GM23338 (cell line): ENCODE results near the gene ZNF383. TPM values are rescaled to one million over a fixed set of nuclear protein-coding genes. Genes with fewer than 3 reads are reported as not detected.
A peak's percentile ranks its signal among the peaks of the same experiment; 100 is the strongest.

Source experiments
- ATAC-seq: fragments of 200-7000 bp; cut with Tn5 transposase; 3 replicates; pipeline ENCODE4 v1.9.1; 2020
- DNase-seq: peaks from one replicate; pipeline ENCODE4 v3.0.0-alpha.2; 2015; ENCODE audit warnings: low spot score
- H2AFZ ChIP-seq: fragments of 200-600 bp; sonication (generic); 2 replicates; pipeline ENCODE4 v1.8.0; 2016; ENCODE audit warnings: antibody characterized with exemption, mild to moderate bottlenecking, moderate library complexity
- H3F3A ChIP-seq: fragments of 200-600 bp; sonication (generic); replicated peaks from 2 replicates; pipeline ENCODE4 v1.8.0; 2017; ENCODE audit warnings: antibody characterized with exemption, mixed run types, low read depth
- H3K27ac ChIP-seq: fragments of 200-600 bp; sonication (generic); 2 replicates; pipeline ENCODE4 v1.6.1; 2016; ENCODE audit warnings: low read depth
- H3K27me3 ChIP-seq: fragments of 200-600 bp; sonication (generic); 2 replicates; pipeline ENCODE4 v1.8.0; 2016; ENCODE audit warnings: mild to moderate bottlenecking, mixed run types, moderate library complexity; ENCODE audit not compliant: insufficient read depth
- H3K36me3 ChIP-seq: fragments of 200-600 bp; sonication (generic); 2 replicates; pipeline ENCODE4 v1.8.0; 2016; ENCODE audit warnings: mild to moderate bottlenecking; ENCODE audit not compliant: insufficient read depth
- H3K4me1 ChIP-seq: fragments of 200-600 bp; sonication (generic); 2 replicates; pipeline ENCODE4 v1.8.0; 2016; ENCODE audit warnings: mild to moderate bottlenecking, moderate library complexity; ENCODE audit not compliant: insufficient read depth
- H3K4me2 ChIP-seq: fragments of 200-600 bp; sonication (generic); 2 replicates; pipeline ENCODE4 v1.7.1; 2017; ENCODE audit warnings: mixed run types
- H3K4me3 ChIP-seq: fragments of 200-600 bp; sonication (generic); 2 replicates; pipeline ENCODE4 v1.6.1; 2016; ENCODE audit warnings: mixed run types
- H3K79me2 ChIP-seq: fragments of 200-600 bp; sonication (generic); replicated peaks from 2 replicates; pipeline ENCODE4 v1.8.0; 2017; ENCODE audit warnings: mild to moderate bottlenecking; ENCODE audit not compliant: insufficient read depth
- H3K9me2 ChIP-seq: fragments of 200-600 bp; sonication (generic); 2 replicates; pipeline ENCODE4 v1.8.0; 2017; ENCODE audit not compliant: insufficient read depth
- H4K20me1 ChIP-seq: fragments of 200-600 bp; sonication (generic); replicated peaks from 2 replicates; pipeline ENCODE4 v1.8.0; 2017; ENCODE audit warnings: mild to moderate bottlenecking; ENCODE audit not compliant: insufficient read depth
- H3K27ac Mint-ChIP-seq: 2 replicates; pipeline ENCODE4 v1.8.0; 2020; ENCODE audit warnings: inconsistent platforms, mild to moderate bottlenecking, moderate library complexity, mixed read lengths
- H3K27me3 Mint-ChIP-seq: 3 replicates; pipeline ENCODE4 v1.8.0; 2022; ENCODE audit warnings: low read depth, mild to moderate bottlenecking, moderate library complexity, mixed read lengths, inconsistent platforms; ENCODE audit not compliant: insufficient read depth, poor library complexity
- H3K36me3 Mint-ChIP-seq: 3 replicates; pipeline ENCODE4 v1.8.0; 2021; ENCODE audit warnings: low read depth, mild to moderate bottlenecking, inconsistent platforms, moderate library complexity, mixed read lengths
- H3K4me1 Mint-ChIP-seq: 3 replicates; pipeline ENCODE4 v1.8.0; 2020; ENCODE audit warnings: mild to moderate bottlenecking, inconsistent platforms, mixed read lengths
- H3K4me3 Mint-ChIP-seq: 3 replicates; pipeline ENCODE4 v1.8.0; 2021; ENCODE audit warnings: moderate library complexity, mild to moderate bottlenecking, inconsistent platforms, mixed read lengths
- H3K9me3 Mint-ChIP-seq: 3 replicates; pipeline ENCODE4 v1.8.0; 2020; ENCODE audit warnings: moderate library complexity, mild to moderate bottlenecking, inconsistent platforms, mixed read lengths
- CREB1 ChIP-seq: fragments of 250-450 bp; sonication (Bioruptor Pico); IDR thresholded peaks from 2 replicates; pipeline ENCODE4 v1.5.0; 2020; ENCODE audit warnings: low read depth, mild to moderate bottlenecking, moderate library complexity
- EZH2 ChIP-seq: fragments of 200-600 bp; sonication (generic); IDR thresholded peaks from one replicate; pipeline ENCODE4 v1.8.0; 2017; ENCODE audit warnings: antibody characterized with exemption, mild to moderate bottlenecking, low read depth; ENCODE audit not compliant: unreplicated experiment
- NANOG ChIP-seq: IDR thresholded peaks from 2 replicates; pipeline ENCODE4 v1.6.1; 2016; ENCODE audit warnings: antibody characterized with exemption, borderline replicate concordance
- STAT1 ChIP-seq: IDR thresholded peaks from one replicate; pipeline ENCODE4 v1.6.1; 2016; ENCODE audit warnings: antibody characterized with exemption; ENCODE audit not compliant: unreplicated experiment
- ZNF331 ChIP-seq: fragments of 250-450 bp; sonication (Bioruptor Pico); IDR thresholded peaks from 2 replicates; pipeline ENCODE4 v1.5.0; 2020; ENCODE audit warnings: low read depth, mild to moderate bottlenecking, moderate library complexity
- polyA plus RNA-seq: library from polyadenylated mRNA; unstranded; fragments of >200 nt; fragmentation: Nextera tagmentation; extraction: Ambion mirVana; gene quantifications from 2 replicates; pipeline ENCODE4 v1.2.1, GENCODE V29; 2016
- total RNA-seq: library from RNA; depleted of rRNA; stranded (reverse); fragments of >200 nt; shearing (Covaris generic); gene quantifications from 2 replicates; pipeline ENCODE4 v1.2.3, GENCODE V29; 2014
- TF ChIP-seq, protein P1 (sequence below): fragments of 250-450 bp; sonication (Bioruptor Pico); IDR thresholded peaks from 2 replicates; pipeline ENCODE4 v1.5.0; 2020; ENCODE audit warnings: mild to moderate bottlenecking, moderate library complexity
- TF ChIP-seq, protein P2 (sequence below): IDR thresholded peaks from 2 replicates; pipeline ENCODE4 v1.6.1; 2016; ENCODE audit warnings: antibody characterized with exemption
- TF ChIP-seq, protein P3 (sequence below), 2 experiments: fragments of 200-600 bp in 1 of 2; sonication (generic) in 1 of 2; conservative IDR thresholded peaks; 2 replicates each; pipeline versions ENCODE4 v1.5.1 to v1.6.1; 2016 to 2017; ENCODE audit warnings: antibody characterized with exemption in 2 of 2, low read depth in 2 of 2, mild to moderate bottlenecking in 2 of 2, moderate library complexity in 1 of 2

The ZNF383 gene
- total and polyA plus RNA-seq, 2 experiments from 2014 or later = 3.1 to 6.7 TPM

DNA sequence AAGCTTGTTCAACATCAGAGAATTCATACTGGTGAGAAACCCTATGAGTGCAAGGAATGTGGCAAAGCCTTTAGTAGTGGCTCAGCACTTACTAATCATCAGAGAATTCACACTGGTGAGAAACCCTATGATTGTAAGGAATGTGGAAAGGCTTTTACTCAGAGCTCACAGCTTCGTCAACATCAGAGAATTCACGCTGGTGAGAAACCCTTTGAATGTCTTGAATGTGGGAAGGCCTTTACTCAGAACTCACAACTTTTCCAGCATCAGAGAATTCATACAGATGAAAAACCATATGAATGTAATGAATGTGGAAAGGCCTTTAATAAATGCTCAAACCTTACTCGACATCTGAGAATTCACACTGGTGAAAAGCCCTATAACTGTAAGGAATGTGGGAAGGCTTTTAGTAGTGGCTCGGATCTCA is 25.2 kb downstream of the ZNF383 start (continued):
- TF ChIP-seq, protein P1, sequence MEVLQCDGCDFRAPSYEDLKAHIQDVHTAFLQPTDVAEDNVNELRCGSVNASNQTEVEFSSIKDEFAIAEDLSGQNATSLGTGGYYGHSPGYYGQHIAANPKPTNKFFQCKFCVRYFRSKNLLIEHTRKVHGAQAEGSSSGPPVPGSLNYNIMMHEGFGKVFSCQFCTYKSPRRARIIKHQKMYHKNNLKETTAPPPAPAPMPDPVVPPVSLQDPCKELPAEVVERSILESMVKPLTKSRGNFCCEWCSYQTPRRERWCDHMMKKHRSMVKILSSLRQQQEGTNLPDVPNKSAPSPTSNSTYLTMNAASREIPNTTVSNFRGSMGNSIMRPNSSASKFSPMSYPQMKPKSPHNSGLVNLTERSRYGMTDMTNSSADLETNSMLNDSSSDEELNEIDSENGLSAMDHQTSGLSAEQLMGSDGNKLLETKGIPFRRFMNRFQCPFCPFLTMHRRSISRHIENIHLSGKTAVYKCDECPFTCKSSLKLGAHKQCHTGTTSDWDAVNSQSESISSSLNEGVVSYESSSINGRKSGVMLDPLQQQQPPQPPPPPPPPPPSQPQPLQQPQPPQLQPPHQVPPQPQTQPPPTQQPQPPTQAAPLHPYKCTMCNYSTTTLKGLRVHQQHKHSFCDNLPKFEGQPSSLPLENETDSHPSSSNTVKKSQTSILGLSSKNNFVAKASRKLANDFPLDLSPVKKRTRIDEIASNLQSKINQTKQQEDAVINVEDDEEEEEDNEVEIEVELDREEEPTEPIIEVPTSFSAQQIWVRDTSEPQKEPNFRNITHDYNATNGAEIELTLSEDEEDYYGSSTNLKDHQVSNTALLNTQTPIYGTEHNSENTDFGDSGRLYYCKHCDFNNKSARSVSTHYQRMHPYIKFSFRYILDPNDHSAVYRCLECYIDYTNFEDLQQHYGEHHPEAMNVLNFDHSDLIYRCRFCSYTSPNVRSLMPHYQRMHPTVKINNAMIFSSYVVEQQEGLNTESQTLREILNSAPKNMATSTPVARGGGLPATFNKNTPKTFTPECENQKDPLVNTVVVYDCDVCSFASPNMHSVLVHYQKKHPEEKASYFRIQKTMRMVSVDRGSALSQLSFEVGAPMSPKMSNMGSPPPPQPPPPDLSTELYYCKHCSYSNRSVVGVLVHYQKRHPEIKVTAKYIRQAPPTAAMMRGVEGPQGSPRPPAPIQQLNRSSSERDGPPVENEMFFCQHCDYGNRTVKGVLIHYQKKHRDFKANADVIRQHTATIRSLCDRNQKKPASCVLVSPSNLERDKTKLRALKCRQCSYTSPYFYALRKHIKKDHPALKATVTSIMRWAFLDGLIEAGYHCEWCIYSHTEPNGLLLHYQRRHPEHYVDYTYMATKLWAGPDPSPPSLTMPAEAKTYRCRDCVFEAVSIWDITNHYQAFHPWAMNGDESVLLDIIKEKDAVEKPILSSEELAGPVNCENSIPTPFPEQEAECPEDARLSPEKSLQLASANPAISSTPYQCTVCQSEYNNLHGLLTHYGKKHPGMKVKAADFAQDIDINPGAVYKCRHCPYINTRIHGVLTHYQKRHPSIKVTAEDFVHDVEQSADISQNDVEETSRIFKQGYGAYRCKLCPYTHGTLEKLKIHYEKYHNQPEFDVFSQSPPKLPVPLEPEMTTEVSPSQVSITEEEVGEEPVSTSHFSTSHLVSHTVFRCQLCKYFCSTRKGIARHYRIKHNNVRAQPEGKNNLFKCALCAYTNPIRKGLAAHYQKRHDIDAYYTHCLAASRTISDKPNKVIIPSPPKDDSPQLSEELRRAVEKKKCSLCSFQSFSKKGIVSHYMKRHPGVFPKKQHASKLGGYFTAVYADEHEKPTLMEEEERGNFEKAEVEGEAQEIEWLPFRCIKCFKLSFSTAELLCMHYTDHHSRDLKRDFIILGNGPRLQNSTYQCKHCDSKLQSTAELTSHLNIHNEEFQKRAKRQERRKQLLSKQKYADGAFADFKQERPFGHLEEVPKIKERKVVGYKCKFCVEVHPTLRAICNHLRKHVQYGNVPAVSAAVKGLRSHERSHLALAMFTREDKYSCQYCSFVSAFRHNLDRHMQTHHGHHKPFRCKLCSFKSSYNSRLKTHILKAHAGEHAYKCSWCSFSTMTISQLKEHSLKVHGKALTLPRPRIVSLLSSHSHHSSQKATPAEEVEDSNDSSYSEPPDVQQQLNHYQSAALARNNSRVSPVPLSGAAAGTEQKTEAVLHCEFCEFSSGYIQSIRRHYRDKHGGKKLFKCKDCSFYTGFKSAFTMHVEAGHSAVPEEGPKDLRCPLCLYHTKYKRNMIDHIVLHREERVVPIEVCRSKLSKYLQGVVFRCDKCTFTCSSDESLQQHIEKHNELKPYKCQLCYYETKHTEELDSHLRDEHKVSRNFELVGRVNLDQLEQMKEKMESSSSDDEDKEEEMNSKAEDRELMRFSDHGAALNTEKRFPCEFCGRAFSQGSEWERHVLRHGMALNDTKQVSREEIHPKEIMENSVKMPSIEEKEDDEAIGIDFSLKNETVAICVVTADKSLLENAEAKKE = no peak
- TF ChIP-seq ZNF331 (CRISPR knock-in tag) (no peak), NANOG (no peak), STAT1 (no peak)
- TF ChIP-seq, protein P2, sequence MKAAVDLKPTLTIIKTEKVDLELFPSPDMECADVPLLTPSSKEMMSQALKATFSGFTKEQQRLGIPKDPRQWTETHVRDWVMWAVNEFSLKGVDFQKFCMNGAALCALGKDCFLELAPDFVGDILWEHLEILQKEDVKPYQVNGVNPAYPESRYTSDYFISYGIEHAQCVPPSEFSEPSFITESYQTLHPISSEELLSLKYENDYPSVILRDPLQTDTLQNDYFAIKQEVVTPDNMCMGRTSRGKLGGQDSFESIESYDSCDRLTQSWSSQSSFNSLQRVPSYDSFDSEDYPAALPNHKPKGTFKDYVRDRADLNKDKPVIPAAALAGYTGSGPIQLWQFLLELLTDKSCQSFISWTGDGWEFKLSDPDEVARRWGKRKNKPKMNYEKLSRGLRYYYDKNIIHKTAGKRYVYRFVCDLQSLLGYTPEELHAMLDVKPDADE = no peak

DNA sequence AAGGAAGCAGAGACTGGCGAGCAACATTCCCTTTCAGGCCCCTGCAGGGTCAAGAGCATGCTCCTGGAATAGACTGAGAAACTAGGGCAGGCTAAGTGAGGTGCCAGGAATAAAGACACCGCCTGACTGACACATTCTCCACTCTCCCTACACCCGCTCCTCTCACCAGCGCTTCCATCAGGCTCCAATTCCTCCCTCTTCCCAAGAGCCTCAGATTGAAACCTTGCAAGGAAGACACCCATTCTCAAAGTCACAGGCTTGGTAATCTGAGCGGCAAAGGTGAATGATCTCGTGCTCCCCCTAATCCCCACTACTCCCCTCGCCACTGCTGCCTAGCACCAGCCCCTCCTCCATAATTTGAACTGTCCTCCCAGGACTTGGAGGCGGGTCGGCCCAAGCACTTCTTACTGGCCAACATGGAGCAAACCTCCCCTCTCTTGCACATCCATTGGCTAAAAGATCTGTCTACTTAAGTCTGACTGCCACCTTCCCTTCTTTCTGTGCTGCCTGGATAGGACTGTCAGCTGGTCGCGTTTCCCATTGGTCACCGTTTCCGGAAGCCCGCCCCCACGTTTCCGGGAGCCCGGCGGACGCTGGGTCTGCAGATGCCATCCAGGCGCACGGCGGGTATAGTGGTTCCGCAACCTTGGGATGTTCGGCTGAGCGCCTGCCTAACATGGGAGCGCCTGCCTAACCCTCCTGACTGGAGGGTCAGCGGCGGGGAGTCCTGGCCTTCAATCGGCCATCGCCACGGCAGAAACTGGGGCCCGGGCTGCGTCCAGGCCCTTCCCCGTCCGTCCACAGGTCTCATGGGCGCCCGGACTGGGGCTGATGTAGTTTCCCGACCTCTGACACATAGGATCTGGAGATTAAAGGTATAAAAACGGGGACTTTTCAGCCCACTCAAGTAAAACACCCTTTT is 33.6 kb downstream of the ZNF383 start:
- no peaks in the 10 kb centered on the region for H3K27me3 ChIP-seq
- H3K4me1 ChIP-seq = no peaks in the 10 kb centered on the region
- no peak overlapping the region for H3K27ac Mint-ChIP-seq
- H3K4me3 Mint-ChIP-seq = peak overlapping the region; percentile 71; the same call in 2 of the 3 replicates
- no peaks in the 10 kb centered on the region for H3F3A ChIP-seq
- DNase-seq = no peak
- no peak overlapping the region for H3K4me3 ChIP-seq
- peaks cover 88% of the 10 kb centered on the region for H3K9me3 Mint-ChIP-seq
- no peak overlapping the region for H3K27ac ChIP-seq
- H3K4me2 ChIP-seq = no peak overlapping the region
- H4K20me1 ChIP-seq = no peaks in the 10 kb centered on the region
- H2AFZ ChIP-seq = no peak overlapping the region
- peaks cover 5% of the 10 kb centered on the region; the same call in 1 of the 2 replicates for H3K36me3 ChIP-seq
- ATAC-seq = peak; percentile 99
- H3K4me1 Mint-ChIP-seq = no peaks in the 10 kb centered on the region
- peaks cover 2% of the 10 kb centered on the region for H3K27me3 Mint-ChIP-seq
- peaks cover 28% of the 10 kb centered on the region for H3K36me3 Mint-ChIP-seq
- no peaks in the 10 kb centered on the region for H3K9me2 ChIP-seq
- H3K79me2 ChIP-seq = no peaks in the 10 kb centered on the region
- TF ChIP-seq, protein P3, sequence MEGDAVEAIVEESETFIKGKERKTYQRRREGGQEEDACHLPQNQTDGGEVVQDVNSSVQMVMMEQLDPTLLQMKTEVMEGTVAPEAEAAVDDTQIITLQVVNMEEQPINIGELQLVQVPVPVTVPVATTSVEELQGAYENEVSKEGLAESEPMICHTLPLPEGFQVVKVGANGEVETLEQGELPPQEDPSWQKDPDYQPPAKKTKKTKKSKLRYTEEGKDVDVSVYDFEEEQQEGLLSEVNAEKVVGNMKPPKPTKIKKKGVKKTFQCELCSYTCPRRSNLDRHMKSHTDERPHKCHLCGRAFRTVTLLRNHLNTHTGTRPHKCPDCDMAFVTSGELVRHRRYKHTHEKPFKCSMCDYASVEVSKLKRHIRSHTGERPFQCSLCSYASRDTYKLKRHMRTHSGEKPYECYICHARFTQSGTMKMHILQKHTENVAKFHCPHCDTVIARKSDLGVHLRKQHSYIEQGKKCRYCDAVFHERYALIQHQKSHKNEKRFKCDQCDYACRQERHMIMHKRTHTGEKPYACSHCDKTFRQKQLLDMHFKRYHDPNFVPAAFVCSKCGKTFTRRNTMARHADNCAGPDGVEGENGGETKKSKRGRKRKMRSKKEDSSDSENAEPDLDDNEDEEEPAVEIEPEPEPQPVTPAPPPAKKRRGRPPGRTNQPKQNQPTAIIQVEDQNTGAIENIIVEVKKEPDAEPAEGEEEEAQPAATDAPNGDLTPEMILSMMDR (conservative IDR thresholded peaks at IDR 0.05; ENCODE audit: low read depth in 2 of 2) = no peak
- TF ChIP-seq ZNF331 (CRISPR knock-in tag) (no peak), CREB1 (CRISPR knock-in tag) (no peak), NANOG (no peak), STAT1 (no peak), EZH2 (no peak)
